HL-60/S4 (cell line): ENCODE measurements around the gene CEBPZOS.
"Not testable (repeated sequence)": the region's sequence is repeated elsewhere in the genome, so short reads cannot be mapped to it uniquely, and the experiment has no call there.

ENCODE experiments used
- in situ Hi-C: fragments of 300-500 bp; cut with MboI; formaldehyde crosslinking; loops from 2 replicates; pipeline ENCODE4 v1.14.3; 2022; ENCODE audit warnings: low sequenced_read_pairs

CEBPZOS gene

GRCh38 chr2:37189452-37190153 lies 6.7 kb upstream of the CEBPZOS start:
- in situ Hi-C loops: no loop called here

- in situ Hi-C loops: no loop called here
These were observed 6.0 kb upstream of the CEBPZOS start for GRCh38 chr2:37190290-37190689.

GRCh38 chr2:37191253-37191652 lies 5.0 kb upstream of the CEBPZOS start:
- in situ Hi-C loops: no loop called here

- in situ Hi-C loops: no loop called here
These were observed 4.5 kb upstream of the CEBPZOS start for GRCh38 chr2:37191747-37192146.

GRCh38 chr2:37192551-37192950 lies 3.7 kb upstream of the CEBPZOS start:
- in situ Hi-C loops: no loop called here

- in situ Hi-C loops: not testable (repeated sequence)
These were observed 405 bp upstream of the CEBPZOS start for GRCh38 chr2:37195862-37196319.

- in situ Hi-C loops: no loop called here
These were observed 2.4 kb downstream of the CEBPZOS start for GRCh38 chr2:37198681-37199065.

GRCh38 chr2:37201208-37201607 lies 4.9 kb downstream of the CEBPZOS start:
- in situ Hi-C loops: no loop called here

GRCh38 chr2:37201766-37202165 lies 5.5 kb downstream of the CEBPZOS start:
- in situ Hi-C loops: no loop called here

- in situ Hi-C loops: no loop called here
These were observed 7.4 kb downstream of the CEBPZOS start for GRCh38 chr2:37203708-37204107.

- in situ Hi-C loops: not testable (repeated sequence)
These were observed 8.9 kb downstream of the CEBPZOS start for GRCh38 chr2:37205071-37205661.

- in situ Hi-C loops: no loop called here
These were observed 9.5 kb downstream of the CEBPZOS start for GRCh38 chr2:37205689-37206341.

- in situ Hi-C loops: not testable (repeated sequence)
These were observed 10.5 kb downstream of the CEBPZOS start for GRCh38 chr2:37206760-37207159.

GRCh38 chr2:37211212-37211611 lies 14.9 kb downstream of the CEBPZOS start:
- in situ Hi-C loops: no loop called here

GRCh38 chr2:37211939-37212338 lies 15.6 kb downstream of the CEBPZOS start:
- in situ Hi-C loops: no loop called here

GRCh38 chr2:37215250-37215649 lies 19.0 kb downstream of the CEBPZOS start:
- in situ Hi-C loops: no loop called here

GRCh38 chr2:37219046-37219445 lies 22.8 kb downstream of the CEBPZOS start:
- in situ Hi-C loops: no loop called here

GRCh38 chr2:37223131-37223530 lies 26.8 kb downstream of the CEBPZOS start:
- in situ Hi-C loops: no loop called here

- in situ Hi-C loops: no loop called here
These were observed 27.8 kb downstream of the CEBPZOS start for GRCh38 chr2:37224063-37224462.

- in situ Hi-C loops: not testable (repeated sequence)
These were observed 28.8 kb downstream of the CEBPZOS start for GRCh38 chr2:37225129-37225528.

GRCh38 chr2:37226863-37227262 lies 30.6 kb downstream of the CEBPZOS start:
- in situ Hi-C loops: no loop called here

GRCh38 chr2:37228788-37229187 lies 32.5 kb downstream of the CEBPZOS start:
- in situ Hi-C loops: no loop called here
